Measurements from ENCODE around the gene LMO2.

- TF ChIP-seq EZH2phosphoT487 (IDR thresholded peaks at IDR 0.05; ENCODE audit: low read length) (no peak), CTCF (IDR thresholded peaks at IDR 0.05; ENCODE audit: low read length) (no peak), EZH2 (optimal IDR thresholded peaks at IDR 0.05; ENCODE audit: low read depth, low read length) (no peak)
Observed at GRCh38 chr11:33875621-33876294, 16.1 kb downstream of the LMO2 start.

Measured in MM.1S (cell line).